DMS53 treated with DMSO at 0.1 percent for 48 hours (cell line): ENCODE measurements around the gene CDKN1B.
A peak's percentile ranks its signal among the peaks of the same experiment; 100 is the strongest.
"Not testable (repeated sequence)": the region's sequence is repeated elsewhere in the genome, so short reads cannot be mapped to it uniquely, and the experiment has no call there.

Source experiments
- DNase-seq: peaks from one replicate; lab custom pipeline; 2025; ENCODE audit not compliant: unreplicated experiment; lab: John Stamatoyannopoulos, UW

Gene CDKN1B

DNA sequence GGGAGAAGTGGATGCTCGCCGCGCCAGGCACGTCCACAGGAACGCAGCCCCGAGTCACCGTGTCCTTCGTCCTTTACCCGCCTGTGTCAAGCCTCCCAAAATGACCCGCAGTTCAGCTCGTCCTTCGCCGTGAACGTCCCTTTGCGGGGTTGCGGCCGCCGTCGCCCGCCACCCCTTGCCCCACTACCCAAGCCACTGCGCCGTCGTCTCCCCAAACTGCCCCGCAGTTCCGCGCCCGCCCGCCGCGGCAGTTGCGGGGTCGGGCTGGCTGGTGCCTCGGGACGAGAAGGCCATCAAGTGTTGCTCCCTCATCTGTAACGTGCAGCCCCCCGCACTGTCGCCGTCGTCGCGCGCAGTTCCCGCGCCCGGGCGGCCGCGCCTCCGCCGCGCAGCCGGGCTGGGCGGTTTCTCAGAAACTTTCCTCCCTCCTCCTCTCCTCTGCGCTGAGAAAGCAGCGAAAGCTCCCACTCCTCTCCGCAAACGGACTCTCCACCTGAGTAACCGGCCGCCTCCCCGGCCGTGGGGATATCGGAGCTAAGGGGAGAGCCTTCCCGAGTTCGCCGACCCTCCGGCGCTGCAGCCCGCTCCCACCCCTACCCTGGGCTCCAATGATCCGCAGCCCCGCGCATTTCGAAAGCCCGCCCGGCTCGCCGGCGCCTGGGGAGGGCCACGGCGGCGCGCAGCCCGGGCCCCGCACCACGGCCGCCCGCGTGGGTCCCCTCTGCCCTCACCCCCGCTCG, 6.7 kb downstream of the CDKN1B start:
- peak; percentile 35 for DNase-seq

DNA sequence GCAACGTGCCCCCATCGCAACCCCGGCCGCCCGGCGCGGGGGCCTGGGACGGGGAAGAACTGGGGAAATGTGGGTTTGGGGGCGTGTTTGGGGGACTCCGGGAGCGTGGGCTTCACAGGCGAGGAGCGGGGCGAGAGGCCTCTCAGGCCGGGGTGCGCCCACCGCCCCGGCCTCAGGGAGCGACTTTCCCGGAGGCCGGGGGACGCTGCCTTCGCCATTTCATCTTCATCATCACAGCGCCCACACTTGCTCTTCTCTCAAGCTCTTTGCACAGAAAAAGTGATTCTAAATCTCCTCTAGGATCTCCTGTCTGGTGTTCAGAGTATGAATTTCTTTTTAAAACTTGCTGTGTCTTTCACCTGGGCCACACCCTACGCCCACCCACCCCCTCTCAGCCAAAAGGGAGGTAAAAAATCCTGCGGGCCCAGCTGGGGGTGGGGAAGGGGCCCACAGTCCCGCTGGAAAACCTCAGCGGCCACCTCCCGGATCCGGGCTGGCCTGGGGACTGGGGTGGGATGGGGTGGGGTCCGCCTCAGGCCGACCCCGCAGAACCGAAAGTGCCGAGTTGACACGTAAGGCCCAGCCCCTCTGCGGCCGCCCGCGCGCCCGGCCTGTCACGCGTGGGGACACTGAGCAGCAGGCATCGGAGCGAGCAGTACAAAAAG, 7.4 kb downstream of the CDKN1B start:
- peak; percentile 34 for DNase-seq

DNA sequence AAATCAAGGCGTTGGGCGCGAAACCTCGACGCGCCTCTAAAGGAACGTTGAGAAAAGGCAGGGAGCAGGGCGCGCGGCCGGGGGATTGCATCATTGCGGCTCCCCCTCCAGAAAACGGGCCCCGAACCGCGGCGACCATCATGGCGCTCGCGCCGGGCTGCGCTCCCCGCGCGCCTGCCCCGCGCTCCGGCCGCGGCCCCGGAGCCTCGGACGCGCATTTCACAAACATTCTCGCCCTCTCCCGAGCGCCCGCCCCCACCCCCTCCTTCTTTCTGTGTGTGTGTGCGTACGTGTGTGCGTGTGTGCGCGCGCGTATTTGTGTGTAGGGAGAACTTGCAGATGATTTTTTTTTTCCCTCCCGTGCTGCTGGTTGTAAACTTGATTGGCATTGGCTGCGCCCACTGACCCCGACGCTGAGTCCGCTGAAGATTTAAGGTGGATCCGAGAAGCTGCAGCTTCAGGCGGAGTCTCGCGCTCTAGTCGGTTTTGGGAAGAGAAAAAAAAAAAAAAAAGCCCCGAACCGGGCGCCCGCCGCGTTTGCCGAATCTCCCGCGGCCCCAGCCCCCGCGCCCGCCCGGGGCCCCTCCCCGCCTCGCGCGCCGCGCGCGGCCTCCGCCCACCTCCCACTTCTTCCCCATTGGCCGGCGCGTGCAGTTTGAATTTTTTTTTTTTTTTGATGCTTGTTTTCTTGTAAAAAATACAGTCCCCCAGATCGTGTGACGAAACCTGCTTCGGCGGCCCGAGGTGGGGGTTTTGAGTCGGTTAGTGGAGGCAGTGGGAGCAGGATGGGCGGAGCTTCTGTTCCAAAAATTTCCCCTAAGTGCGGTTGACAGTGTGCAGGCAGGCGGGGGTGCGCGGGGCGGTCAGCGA, 8.2 kb downstream of the CDKN1B start:
- DNase-seq: peak; percentile 97

DNA sequence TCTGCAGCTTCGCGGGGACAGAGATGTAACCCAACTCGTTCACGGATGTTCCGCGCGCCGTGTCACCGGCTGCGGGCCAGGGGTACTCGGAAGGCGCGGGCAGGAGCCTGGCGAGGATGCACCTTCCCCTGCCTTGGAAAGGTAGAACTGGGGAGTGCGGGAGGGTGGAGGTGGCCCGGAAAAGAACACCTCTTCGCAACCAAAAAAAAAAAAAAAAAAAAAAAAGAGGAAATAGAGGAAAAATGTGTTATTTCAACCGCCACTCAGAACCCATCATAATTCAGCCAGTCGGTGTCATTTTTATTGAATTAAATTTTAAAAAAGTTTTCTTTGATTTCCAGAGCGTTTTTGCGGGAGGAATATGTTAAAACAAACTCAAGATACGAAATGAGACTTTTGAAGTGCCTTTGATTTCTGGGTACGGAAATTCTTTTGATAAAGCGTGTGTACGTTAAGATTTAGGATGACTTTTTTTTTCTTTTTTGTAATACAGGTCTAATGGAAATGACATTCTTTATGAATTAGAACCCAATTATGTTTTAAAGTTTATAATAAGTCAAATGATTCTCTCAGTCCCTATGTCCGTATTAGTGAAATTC, 8.9 kb downstream of the CDKN1B start:
- DNase-seq: peak; percentile 61

DNA sequence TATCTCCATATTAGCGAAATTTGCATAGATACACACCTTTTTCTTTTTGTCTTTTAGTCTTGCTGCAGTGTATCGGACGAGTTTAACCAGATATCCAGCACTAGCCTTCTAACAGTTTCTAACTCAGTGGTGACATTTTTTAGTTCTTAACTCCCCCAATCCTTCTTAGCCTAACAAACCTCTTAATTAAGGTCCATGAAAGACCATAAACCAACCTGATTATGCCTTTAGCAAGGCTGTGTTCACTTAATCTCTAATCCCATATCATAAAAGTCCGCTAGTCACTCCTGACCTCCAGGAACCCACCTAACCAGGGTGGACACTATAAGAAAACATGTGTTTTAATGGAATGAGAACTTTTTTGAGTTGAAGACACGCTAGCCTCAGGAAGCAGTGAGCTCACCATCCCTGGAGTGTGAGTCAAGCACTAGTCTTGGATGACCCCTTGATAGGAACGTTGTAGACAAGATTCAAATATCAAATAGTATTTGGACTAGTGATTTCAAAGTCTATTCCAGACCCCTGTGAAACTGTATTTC, 9.5 kb downstream of the CDKN1B start:
- DNase-seq: no peak

DNA sequence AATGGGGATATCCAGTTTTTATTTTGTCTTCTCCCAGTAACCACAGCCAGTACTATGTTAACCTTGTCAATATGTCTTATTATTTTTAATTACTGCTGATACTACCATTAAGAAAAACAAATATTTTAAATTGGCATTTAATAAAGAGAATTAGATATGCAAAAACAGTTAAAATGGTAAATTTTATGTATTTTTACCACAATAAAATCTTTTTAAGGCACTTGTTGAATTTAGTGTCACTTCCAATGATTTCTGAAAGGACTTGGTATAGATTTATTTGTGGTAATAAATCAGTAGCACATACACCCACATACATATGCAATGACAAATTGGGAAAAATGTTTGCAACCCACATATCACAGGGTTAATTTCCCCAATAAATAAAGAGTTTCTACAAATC, 14.0 kb downstream of the CDKN1B start:
- no peak for DNase-seq

- no peak for DNase-seq
Measured at GRCh38 chr12:12731785-12732184, 14.6 kb downstream of the CDKN1B start.

DNA sequence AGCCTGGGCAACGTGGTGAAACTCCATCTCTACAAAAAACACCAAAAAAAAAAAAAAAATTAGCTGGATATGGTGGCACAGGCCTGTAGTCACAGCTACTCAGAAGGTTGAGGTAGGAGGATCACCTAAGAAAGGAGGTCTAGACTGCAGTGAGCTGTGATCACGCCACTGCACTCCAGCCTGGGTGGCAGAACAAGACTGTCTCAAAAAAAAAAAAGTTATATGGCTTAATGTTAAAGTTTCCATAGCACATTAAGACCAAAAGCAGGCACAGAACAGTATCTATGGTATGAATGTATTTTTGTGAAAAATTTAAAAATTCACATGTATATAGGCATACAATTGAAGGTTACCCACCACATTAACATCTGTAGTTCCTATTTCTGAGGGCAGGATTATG, 15.9 kb downstream of the CDKN1B start:
- no peak for DNase-seq

DNA sequence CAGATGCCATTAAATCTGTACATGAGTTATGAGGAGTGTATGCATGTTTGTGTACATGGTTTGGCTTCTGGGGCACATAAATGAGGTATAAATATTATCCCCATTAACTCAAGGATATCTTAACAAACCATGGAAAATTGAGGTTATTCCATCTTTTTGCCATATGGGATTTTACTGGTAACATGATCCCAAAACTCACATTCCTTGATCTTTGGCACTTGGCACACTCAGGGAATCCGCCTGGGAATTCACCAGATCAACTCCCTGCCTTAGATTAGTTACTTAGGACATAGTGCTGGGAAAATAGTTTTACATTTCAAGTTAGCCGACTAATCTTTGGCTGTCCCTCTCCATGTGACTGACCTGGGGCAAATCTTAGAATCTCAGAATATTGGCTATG, 16.9 kb downstream of the CDKN1B start:
- no peak for DNase-seq

DNA sequence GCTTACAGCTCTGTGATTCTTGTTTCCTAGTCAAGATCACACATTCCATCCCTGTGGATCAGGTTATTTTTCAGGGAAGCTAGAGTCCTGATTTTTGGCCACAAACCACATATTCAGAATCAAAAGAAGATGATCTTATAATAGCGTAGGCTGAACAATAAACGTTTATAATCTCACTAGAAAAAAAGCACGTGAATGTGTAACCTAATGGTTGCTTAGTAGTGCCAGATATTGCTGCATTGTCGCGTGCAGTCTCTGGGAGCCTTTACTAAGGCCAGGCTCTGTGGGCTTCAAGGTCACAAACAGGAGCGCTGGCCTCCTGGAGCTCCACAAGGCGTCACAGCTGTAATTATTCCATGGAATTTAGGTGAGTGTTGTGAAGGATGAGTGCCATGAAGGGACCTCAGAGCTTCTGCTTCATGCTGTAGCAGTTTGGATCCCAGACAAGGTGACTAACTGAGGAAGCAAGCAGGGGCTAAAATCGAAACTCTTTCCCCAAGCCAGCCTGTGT, 17.4 kb downstream of the CDKN1B start:
- no peak for DNase-seq

GRCh38 chr12:12735301-12735700, 18.1 kb downstream of the CDKN1B start:
- DNase-seq: no peak

DNA sequence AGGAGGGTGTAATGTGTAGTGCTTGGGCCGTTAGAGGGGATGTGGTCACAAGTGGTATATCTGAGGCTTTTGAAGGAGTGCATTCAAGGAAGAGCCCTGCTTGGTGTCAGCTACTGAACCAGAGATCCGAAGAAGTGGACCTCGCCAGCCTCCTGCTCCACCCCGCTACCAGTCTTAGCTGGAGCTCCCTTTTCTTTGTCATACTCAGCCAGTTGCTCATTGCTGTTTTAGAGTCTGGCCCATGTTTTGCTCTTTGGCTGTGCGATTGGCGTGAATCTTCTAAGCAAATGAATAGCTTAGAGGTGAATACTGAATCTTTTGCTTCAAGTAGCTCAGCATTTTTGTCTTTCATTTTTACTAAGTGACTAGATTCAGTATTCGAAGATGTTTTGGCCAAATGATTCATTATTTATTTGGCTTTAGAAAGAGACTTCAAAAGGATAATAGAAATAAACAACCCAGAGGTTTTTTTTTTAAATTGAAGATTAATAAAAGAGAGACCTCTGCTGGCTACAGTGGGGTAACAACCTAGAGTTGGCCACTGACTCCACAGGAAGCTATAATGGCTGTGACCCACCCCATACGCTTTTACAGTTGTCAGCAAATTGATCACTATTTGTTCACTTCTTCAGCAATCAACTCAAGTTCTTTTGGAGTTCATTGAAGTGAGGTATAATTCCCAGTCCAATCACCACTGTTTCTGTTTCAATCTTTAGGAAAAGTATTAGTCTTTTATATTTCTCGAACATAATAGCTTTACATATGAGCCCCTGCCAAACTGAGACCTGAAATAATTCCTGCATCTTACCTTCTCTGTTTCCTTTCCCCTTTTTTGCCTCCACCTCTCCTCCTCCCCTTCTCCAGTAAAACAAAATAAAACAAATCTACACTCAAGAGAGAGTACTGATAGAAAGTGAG, 19.9 kb downstream of the CDKN1B start:
- peak; percentile 75 for DNase-seq

GRCh38 chr12:12738152-12738551, 21.0 kb downstream of the CDKN1B start:
- DNase-seq: not testable (repeated sequence)

- no peak for DNase-seq
Measured at GRCh38 chr12:12741660-12742059, 24.5 kb downstream of the CDKN1B start.

DNA sequence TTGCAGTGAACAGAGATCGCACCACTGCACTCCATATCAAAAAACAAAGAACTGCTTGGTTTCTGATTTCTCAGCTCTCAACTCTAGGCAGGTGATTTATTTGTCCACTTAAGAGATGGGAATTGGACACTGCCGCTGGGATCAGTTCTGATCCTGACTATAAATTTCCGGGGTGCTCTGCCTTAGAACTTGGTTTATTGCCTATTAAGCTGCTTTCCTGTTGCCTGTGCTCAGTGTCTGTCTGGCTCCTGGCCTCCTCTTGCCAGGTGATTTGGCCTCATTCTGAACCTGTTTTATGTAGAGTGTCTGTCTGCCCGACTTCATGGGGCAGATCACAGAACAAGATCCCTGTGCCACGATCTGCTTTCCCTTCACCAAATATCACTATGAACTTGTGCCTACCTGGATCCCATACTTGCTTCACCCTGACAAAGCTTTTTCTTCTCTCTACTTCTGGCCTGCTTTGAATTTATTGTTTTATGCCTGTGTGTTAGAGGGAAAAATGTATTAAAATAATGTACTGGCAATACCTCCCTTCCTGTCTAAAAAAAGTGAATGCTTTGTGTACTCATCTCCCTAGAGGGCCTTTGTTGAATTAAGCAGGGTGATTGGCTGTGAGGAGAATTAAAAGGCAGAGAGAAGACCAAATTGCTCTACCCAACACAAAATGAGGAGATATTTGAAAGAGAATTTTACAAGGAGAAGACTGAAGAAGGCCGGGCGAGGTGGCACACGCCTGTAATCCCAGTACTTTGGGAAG, 27.6 kb downstream of the CDKN1B start:
- no peak for DNase-seq

GRCh38 chr12:12745576-12746211, 28.5 kb downstream of the CDKN1B start:
- no peak for DNase-seq

DNA sequence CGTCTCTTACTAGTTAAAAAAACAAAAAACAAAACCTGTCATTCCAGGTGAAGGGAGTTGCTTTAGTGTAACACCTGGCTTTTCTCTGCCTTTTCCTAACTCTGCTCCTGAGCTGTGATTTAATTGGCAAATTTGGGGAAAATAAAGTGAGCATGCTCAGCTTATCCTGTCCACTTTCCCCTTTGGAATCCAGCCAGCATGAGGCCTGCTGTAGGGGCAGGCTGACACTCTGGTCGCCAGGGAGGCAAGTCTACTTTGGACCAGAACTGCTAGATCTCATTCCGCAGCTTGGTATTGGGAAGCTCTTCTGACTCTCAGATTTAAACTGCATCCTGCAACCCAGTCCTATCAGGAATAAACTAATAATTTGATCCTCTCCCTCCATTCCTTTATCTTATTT, 30.1 kb downstream of the CDKN1B start:
- DNase-seq: no peak

DNA sequence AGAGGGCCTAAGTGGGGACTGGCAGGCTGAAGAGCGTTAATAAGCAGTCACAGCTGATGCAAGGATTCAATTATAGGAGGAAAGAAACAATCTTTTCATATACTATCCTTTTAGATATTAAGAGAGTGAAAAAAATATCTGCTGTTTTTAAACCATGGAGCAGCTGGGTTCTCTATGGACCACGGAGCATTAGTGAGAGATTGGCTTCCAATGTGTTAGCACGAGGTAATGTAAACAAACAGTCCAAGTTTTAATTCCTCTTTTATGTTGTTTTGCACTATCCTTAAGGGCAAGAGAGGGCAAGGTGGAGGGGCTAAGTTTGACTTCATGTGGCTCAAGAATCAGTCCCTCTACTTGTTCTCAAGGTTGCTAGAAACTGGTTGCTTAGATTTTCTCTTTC, 30.9 kb downstream of the CDKN1B start:
- no peak for DNase-seq

- peak; percentile 13 for DNase-seq
Measured at GRCh38 chr12:12749433-12749832, 32.3 kb downstream of the CDKN1B start.
